Prostate gland (tissue), 2 donors: ENCODE results near the gene GPR26. TPM values are rescaled to one million over a fixed set of nuclear protein-coding genes. Genes with fewer than 3 reads are reported as not detected.

Experiments
- DNase-seq: peaks from one replicate; pipeline ENCODE4 v3.0.0-alpha.2; 2019; ENCODE audit warnings: low spot score
- H3K27ac ChIP-seq, 2 donors: fragments of 200-600 bp; sonication (generic); 2 replicates each; pipeline ENCODE4 v1.5.1; 2017 to 2019
- H3K27me3 ChIP-seq: fragments of 200-600 bp; sonication (generic); replicated peaks from 2 replicates; pipeline ENCODE4 v1.5.1; 2019; ENCODE audit not compliant: insufficient read depth
- H3K36me3 ChIP-seq, 2 donors: fragments of 200-600 bp; sonication (generic); 1 replicate in 1 of 2; 2 replicates in 1 of 2; pipeline versions ENCODE4 v1.5.1 to v1.8.1; 2017 to 2019
- H3K4me1 ChIP-seq: fragments of 200-600 bp; sonication (generic); replicated peaks from 2 replicates; pipeline ENCODE4 v1.5.1; 2019
- H3K4me3 ChIP-seq, 2 donors: fragments of 200-600 bp; sonication (generic); 2 replicates each; pipeline ENCODE4 v1.5.1; 2017 to 2019
- H3K9me3 ChIP-seq: fragments of 200-600 bp; sonication (generic); 2 replicates; pipeline ENCODE4 v1.5.1; 2017
- CTCF ChIP-seq, 4 experiments: fragments of 200-600 bp in 2 of 4; fragments of 450-650 bp in 2 of 4; sonication (generic) in 2 of 4; IDR thresholded peaks; 1 replicate in 3 of 4; 2 replicates in 1 of 4; pipeline ENCODE4 v1.5.1; 2016 to 2019; ENCODE audit warnings: antibody characterized with exemption in 4 of 4, mild to moderate bottlenecking in 2 of 4, moderate library complexity in 2 of 4
- POLR2A ChIP-seq: fragments of 450-650 bp; IDR thresholded peaks from one replicate; pipeline ENCODE4 v1.6.1; 2016; ENCODE audit warnings: antibody characterized with exemption, mild to moderate bottlenecking
- POLR2AphosphoS5 ChIP-seq: sonication (generic); formaldehyde crosslinking; IDR thresholded peaks from one replicate; pipeline ENCODE4 v1.6.1; 2017; ENCODE audit warnings: antibody characterized with exemption
- WGBS: methylation state at CpG from one replicate; pipeline ENCODE4 v1.1.5; 2018; 5-methylcytosine and 5-hydroxymethylcytosine counted together
- intact Hi-C: fragments of 100-400 bp; cut with DNase I; formaldehyde crosslinking; loops from one replicate; pipeline ENCODE4 v1.14.2; 2022
- total RNA-seq, 2 donors: library from RNA; depleted of rRNA; stranded (reverse); fragments of >200 nt; gene quantifications; one replicate each; pipeline ENCODE4 v1.1.0, GENCODE V29; 2016

GPR26 gene
- under 1 TPM in 1 of 2 donors, not detected in 1; 0.23 TPM for total RNA-seq

- H3K4me1 ChIP-seq: no peaks in the 10 kb centered on the region
- WGBS: 39% methylated on average over 86 of the region's 101 CpGs
- no peak within 1 kb of the TSS for H3K27ac ChIP-seq
- intact Hi-C loops: no loop called here
- H3K27me3 ChIP-seq: peaks cover 12% of the 10 kb centered on the region
- H3K36me3 ChIP-seq: no peaks in the 10 kb centered on the region
- DNase-seq: no peak
- no peak within 1 kb of the TSS for H3K4me3 ChIP-seq
- H3K9me3 ChIP-seq: no peaks in the 10 kb centered on the region
- TF ChIP-seq POLR2AphosphoS5: no peak
- no peak for TF ChIP-seq CTCF (IDR thresholded peaks at IDR 0.05)
- TF ChIP-seq POLR2A: no peak
Measured at GRCh38 chr10:123666318-123667236, at the start of gene GPR26. Gene GPR26, plus strand, starts transcription at chr10:123666355. Its CDS starts 53 bp downstream, at chr10:123666408.

- no peak overlapping the region for H3K27ac ChIP-seq
- no peaks in the 10 kb centered on the region for H3K4me1 ChIP-seq
- no peak overlapping the region for H3K4me3 ChIP-seq
- TF ChIP-seq POLR2A (no peak), POLR2AphosphoS5 (no peak), CTCF (IDR thresholded peaks at IDR 0.05) (no peak)
- H3K36me3 ChIP-seq: no peaks in the 10 kb centered on the region
- no peaks in the 10 kb centered on the region for H3K9me3 ChIP-seq
- H3K27me3 ChIP-seq: no peaks in the 10 kb centered on the region
- DNase-seq: no peak
- intact Hi-C loops: no loop called here
Measured at GRCh38 chr10:123618224-123618623, 47.9 kb upstream of the GPR26 start.

GRCh38 chr10:123619067-123619855 is 46.9 kb upstream of the GPR26 start:
- TF ChIP-seq POLR2AphosphoS5 (no peak), POLR2A (no peak), CTCF (IDR thresholded peaks at IDR 0.05) (no peak)
- Histone ChIP-seq H3K36me3 (no peaks in the 10 kb centered on the region), H3K4me1 (no peaks in the 10 kb centered on the region), H3K27ac (no peak overlapping the region), H3K4me3 (no peak overlapping the region), H3K9me3 (no peaks in the 10 kb centered on the region), H3K27me3 (no peaks in the 10 kb centered on the region)
- whole genome bisulfite sequencing: 92% methylated on average over 8 of the region's 8 CpGs
- intact Hi-C loops: no loop called here
- no peak for DNase-seq

- Histone ChIP-seq H3K9me3 (no peaks in the 10 kb centered on the region), H3K4me3 (no peak overlapping the region), H3K27ac (no peak overlapping the region), H3K27me3 (no peaks in the 10 kb centered on the region), H3K36me3 (no peaks in the 10 kb centered on the region), H3K4me1 (no peaks in the 10 kb centered on the region)
- TF ChIP-seq POLR2AphosphoS5 (no peak), POLR2A (no peak), CTCF (IDR thresholded peaks at IDR 0.05) (no peak)
- 74% methylated on average over 9 of the region's 9 CpGs for WGBS
- no peak for DNase-seq
- intact Hi-C loops: no loop called here
Measured at GRCh38 chr10:123620621-123621020, 45.5 kb upstream of the GPR26 start.
